Measurements from ENCODE around the gene LOXL1. TPM values are rescaled to one million over a fixed set of nuclear protein-coding genes. Genes with fewer than 3 reads are reported as not detected.

LOXL1 gene
- total and polyA plus RNA-seq, 4 donors: 0.67 to 2.0 (median 1.4) TPM; not detected in 1

GRCh38 chr15:73886717-73887345 lies 39.4 kb upstream of the LOXL1 start:
- DNase-seq (ENCODE audit: low spot score): no peak
- Histone ChIP-seq H3K4me3 (ENCODE audit: low read depth in 1 of 3, low read length in 3 of 3) (no peak overlapping the region), H3K36me3 (ENCODE audit: control insufficient read depth in 4 of 4, insufficient read depth in 3 of 4, low read depth in 1 of 4, low read length in 3 of 4) (no peaks in the 10 kb centered on the region), H3K27ac (ENCODE audit: low read depth in 1 of 2, low read length in 2 of 2) (no peak overlapping the region), H3K4me1 (ENCODE audit: control insufficient read depth in 4 of 4, insufficient read depth in 4 of 4, low read length in 3 of 4) (no peaks in the 10 kb centered on the region), H3K9me3 (ENCODE audit: control insufficient read depth in 4 of 4, low read length in 3 of 4) (peaks cover 0 to 3% (median under 1%) of the 10 kb centered on the region in 4 donors), H3K27me3 (ENCODE audit: control insufficient read depth in 4 of 4, insufficient read depth in 4 of 4, low read length in 3 of 4) (peaks cover 0 to 2% (median under 1%) of the 10 kb centered on the region in 4 donors), H3K9ac (ENCODE audit: low read depth in 1 of 2, low read length in 2 of 2) (no peak overlapping the region)
- no peak for TF ChIP-seq CTCF (IDR thresholded peaks at IDR 0.05; ENCODE audit: low read depth, low read length, missing input control)
- TF ChIP-seq TAF1 (conservative IDR thresholded peaks at IDR 0.05): no peak
- TF ChIP-seq ZBTB33 (IDR thresholded peaks at IDR 0.05): no peak
- TF ChIP-seq, protein P1, sequence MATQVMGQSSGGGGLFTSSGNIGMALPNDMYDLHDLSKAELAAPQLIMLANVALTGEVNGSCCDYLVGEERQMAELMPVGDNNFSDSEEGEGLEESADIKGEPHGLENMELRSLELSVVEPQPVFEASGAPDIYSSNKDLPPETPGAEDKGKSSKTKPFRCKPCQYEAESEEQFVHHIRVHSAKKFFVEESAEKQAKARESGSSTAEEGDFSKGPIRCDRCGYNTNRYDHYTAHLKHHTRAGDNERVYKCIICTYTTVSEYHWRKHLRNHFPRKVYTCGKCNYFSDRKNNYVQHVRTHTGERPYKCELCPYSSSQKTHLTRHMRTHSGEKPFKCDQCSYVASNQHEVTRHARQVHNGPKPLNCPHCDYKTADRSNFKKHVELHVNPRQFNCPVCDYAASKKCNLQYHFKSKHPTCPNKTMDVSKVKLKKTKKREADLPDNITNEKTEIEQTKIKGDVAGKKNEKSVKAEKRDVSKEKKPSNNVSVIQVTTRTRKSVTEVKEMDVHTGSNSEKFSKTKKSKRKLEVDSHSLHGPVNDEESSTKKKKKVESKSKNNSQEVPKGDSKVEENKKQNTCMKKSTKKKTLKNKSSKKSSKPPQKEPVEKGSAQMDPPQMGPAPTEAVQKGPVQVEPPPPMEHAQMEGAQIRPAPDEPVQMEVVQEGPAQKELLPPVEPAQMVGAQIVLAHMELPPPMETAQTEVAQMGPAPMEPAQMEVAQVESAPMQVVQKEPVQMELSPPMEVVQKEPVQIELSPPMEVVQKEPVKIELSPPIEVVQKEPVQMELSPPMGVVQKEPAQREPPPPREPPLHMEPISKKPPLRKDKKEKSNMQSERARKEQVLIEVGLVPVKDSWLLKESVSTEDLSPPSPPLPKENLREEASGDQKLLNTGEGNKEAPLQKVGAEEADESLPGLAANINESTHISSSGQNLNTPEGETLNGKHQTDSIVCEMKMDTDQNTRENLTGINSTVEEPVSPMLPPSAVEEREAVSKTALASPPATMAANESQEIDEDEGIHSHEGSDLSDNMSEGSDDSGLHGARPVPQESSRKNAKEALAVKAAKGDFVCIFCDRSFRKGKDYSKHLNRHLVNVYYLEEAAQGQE (IDR thresholded peaks at IDR 0.05): no peak
- no peak for TF ChIP-seq NR2F2 (IDR thresholded peaks at IDR 0.05)
- no peak for TF ChIP-seq SP1 (IDR thresholded peaks at IDR 0.05)
- no peak for TF ChIP-seq FOXA2 (IDR thresholded peaks at IDR 0.05)
- TF ChIP-seq RXRA (IDR thresholded peaks at IDR 0.05): no peak
- WGBS: 87% methylated on average over 5 of the region's 5 CpGs

DNA sequence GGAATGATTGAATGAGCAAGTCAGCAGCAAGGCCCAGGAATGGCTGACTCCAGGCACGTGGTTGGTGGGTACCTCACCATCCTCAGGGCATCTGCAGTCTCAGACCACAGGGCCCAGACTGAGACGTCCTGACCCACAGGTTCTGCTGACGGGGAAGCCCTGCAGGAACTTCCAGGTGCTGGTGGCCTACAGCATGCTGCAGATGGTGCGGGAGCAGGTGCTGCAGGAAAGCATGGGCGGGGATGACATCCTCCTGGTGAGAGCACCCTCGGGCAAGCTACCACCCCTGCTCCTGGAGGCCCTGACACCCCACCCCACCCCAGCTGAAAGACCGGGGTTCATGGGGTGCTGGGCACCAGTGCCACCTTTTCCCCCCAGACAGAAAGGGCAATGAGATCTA lies 38.8 kb upstream of the LOXL1 start:
- no peak overlapping the region for H3K4me3 ChIP-seq (ENCODE audit: low read depth in 1 of 3, low read length in 3 of 3)
- H3K4me1 ChIP-seq (ENCODE audit: control insufficient read depth in 4 of 4, insufficient read depth in 4 of 4, low read length in 3 of 4): no peaks in the 10 kb centered on the region
- no peaks in the 10 kb centered on the region for H3K36me3 ChIP-seq (ENCODE audit: control insufficient read depth in 4 of 4, insufficient read depth in 3 of 4, low read depth in 1 of 4, low read length in 3 of 4)
- H3K27me3 ChIP-seq (ENCODE audit: control insufficient read depth in 4 of 4, insufficient read depth in 4 of 4, low read length in 3 of 4): peaks cover 0 to 2% (median 0%) of the 10 kb centered on the region in 4 donors
- WGBS: 81% methylated on average over 7 of the region's 7 CpGs
- no peak for DNase-seq (ENCODE audit: low spot score)
- H3K27ac ChIP-seq (ENCODE audit: low read depth in 1 of 2, low read length in 2 of 2): no peak overlapping the region
- no peak overlapping the region for H3K9ac ChIP-seq (ENCODE audit: low read depth in 1 of 2, low read length in 2 of 2)
- peaks cover 0 to 9% (median 3%) of the 10 kb centered on the region in 4 donors for H3K9me3 ChIP-seq (ENCODE audit: control insufficient read depth in 4 of 4, low read length in 3 of 4)
- TF ChIP-seq JUND (IDR thresholded peaks at IDR 0.05) (no peak), ATF3 (IDR thresholded peaks at IDR 0.05) (no peak), SP1 (IDR thresholded peaks at IDR 0.05) (no peak), MAX (IDR thresholded peaks at IDR 0.05) (no peak), FOXA1 (IDR thresholded peaks at IDR 0.05) (no peak), HNF4A (conservative IDR thresholded peaks at IDR 0.05) (no peak), RAD21 (IDR thresholded peaks at IDR 0.05) (no peak), TAF1 (conservative IDR thresholded peaks at IDR 0.05) (no peak), GABPA (IDR thresholded peaks at IDR 0.05 in 1 of 2, conservative IDR thresholded peaks at IDR 0.05 in 1 of 2) (no peak), NR2F2 (IDR thresholded peaks at IDR 0.05) (no peak), CTCF (IDR thresholded peaks at IDR 0.05; ENCODE audit: low read depth, low read length, missing input control) (no peak), ZBTB33 (IDR thresholded peaks at IDR 0.05) (no peak), FOXA2 (IDR thresholded peaks at IDR 0.05) (no peak), HNF4G (IDR thresholded peaks at IDR 0.05) (no peak), RXRA (IDR thresholded peaks at IDR 0.05) (no peak)

Data from liver (tissue), 9 donors.